Mucosa of gallbladder (tissue), 1 donor: ENCODE data around the gene ZNF823. TPM values are rescaled to one million over a fixed set of nuclear protein-coding genes. Genes with fewer than 3 reads are reported as not detected.
"Not testable (repeated sequence)": the region's sequence is repeated elsewhere in the genome, so short reads cannot be mapped to it uniquely, and the experiment has no call there.

ENCODE experiments used
- DNase-seq: peaks from one replicate; pipeline ENCODE4 v3.0.0-alpha.2; 2020; ENCODE audit warnings: low spot score
- total RNA-seq: library from RNA; stranded (reverse); gene quantifications from one replicate; pipeline ENCODE4 v1.2.1, GENCODE V29; 2021
- donor health status: DM: no; HTN: no; CAD: no.

The ZNF823 gene
- 8.7 TPM for total RNA-seq

- peak; percentile 100 for DNase-seq
These were observed at the start of gene ZNF823 for GRCh38 chr19:11738746-11739620. TSS of gene ZNF823 (minus strand) at chr19:11738946. CDS start at chr19:11738819, 127 bp downstream.

GRCh38 chr19:11787536-11787935 is 48.8 kb upstream of the ZNF823 start:
- no peak for DNase-seq

GRCh38 chr19:11784356-11784755 is 45.6 kb upstream of the ZNF823 start:
- DNase-seq, result no peak

GRCh38 chr19:11783767-11784166 is 45.0 kb upstream of the ZNF823 start:
- no peak for DNase-seq

GRCh38 chr19:11781295-11782057 is 42.7 kb upstream of the ZNF823 start:
- no peak for DNase-seq

GRCh38 chr19:11780431-11781020 is 41.8 kb upstream of the ZNF823 start:
- no peak for DNase-seq

GRCh38 chr19:11776669-11777068 is 37.9 kb upstream of the ZNF823 start:
- not testable (repeated sequence) for DNase-seq

- not testable (repeated sequence) for DNase-seq
These were observed 32.8 kb upstream of the ZNF823 start for GRCh38 chr19:11771520-11771919.

- DNase-seq, result no peak
These were observed 31.2 kb upstream of the ZNF823 start for GRCh38 chr19:11769995-11770394.

GRCh38 chr19:11767633-11768133 is 28.9 kb upstream of the ZNF823 start:
- DNase-seq, result peak; percentile 65

- DNase-seq, result peak; percentile 98
These were observed 28.1 kb upstream of the ZNF823 start, which contains the start of gene ZNF441 for GRCh38 chr19:11766597-11767591. TSS of gene ZNF441 (plus strand) at chr19:11767000. CDS start at chr19:11767194, 194 bp downstream.

GRCh38 chr19:11763611-11764010 is 24.9 kb upstream of the ZNF823 start:
- no peak for DNase-seq

- no peak for DNase-seq
These were observed 24.4 kb upstream of the ZNF823 start for GRCh38 chr19:11763117-11763516.

GRCh38 chr19:11759805-11760204 is 21.1 kb upstream of the ZNF823 start:
- DNase-seq, result no peak

GRCh38 chr19:11756965-11757364 is 18.2 kb upstream of the ZNF823 start:
- no peak for DNase-seq

GRCh38 chr19:11754663-11755062 is 15.9 kb upstream of the ZNF823 start:
- DNase-seq, result no peak

GRCh38 chr19:11752244-11752736 is 13.5 kb upstream of the ZNF823 start:
- no peak for DNase-seq

- DNase-seq, result no peak
These were observed 11.0 kb upstream of the ZNF823 start for GRCh38 chr19:11749751-11750150.

- no peak for DNase-seq
These were observed 8.5 kb upstream of the ZNF823 start for GRCh38 chr19:11747277-11747676.

GRCh38 chr19:11745869-11746268 is 7.1 kb upstream of the ZNF823 start:
- DNase-seq, result no peak
